ENCODE measurements around the gene APLP2. TPM values are rescaled to one million over a fixed set of nuclear protein-coding genes. Genes with fewer than 3 reads are reported as not detected.

The APLP2 gene
- total and polyA plus RNA-seq, 2 of the 13 experiments (the other 11 are each of a cell fraction or from before 2014, with no cell fraction given): 315 to 594 TPM

DNA sequence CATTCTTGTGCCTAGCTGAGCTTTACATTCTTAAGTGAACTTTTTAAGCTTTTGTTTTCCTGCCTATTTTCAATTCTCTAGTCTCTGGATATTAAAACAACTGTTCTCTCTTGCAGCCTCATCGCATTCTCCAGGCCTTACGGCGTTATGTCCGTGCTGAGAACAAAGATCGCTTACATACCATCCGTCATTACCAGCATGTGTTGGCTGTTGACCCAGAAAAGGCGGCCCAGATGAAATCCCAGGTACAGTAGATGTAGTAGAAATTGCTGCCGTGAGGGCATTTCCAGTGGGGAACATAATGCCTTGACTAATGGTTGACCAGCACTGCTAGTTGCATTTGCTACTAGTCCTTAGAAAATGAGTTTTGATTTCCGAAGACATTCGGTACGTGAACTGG, 60.2 kb downstream of the APLP2 start (continued):
- no peak for TF ChIP-seq ZNF512B (CRISPR knock-in tag; IDR thresholded peaks at IDR 0.05; ENCODE audit: borderline replicate concordance)
- no peak for TF ChIP-seq KIAA2018 (CRISPR knock-in tag; IDR thresholded peaks at IDR 0.05; ENCODE audit: borderline replicate concordance)
- no peak for TF ChIP-seq AHR (CRISPR knock-in tag; IDR thresholded peaks at IDR 0.05)
- TF ChIP-seq TEAD2 (CRISPR knock-in tag; IDR thresholded peaks at IDR 0.05): no peak
- no peak for TF ChIP-seq CHCHD3 (CRISPR knock-in tag; IDR thresholded peaks at IDR 0.05)
- TF ChIP-seq POLR2AphosphoS2 (IDR thresholded peaks at IDR 0.05; ENCODE audit: low read depth, low read length): no peak
- no peak for TF ChIP-seq YEATS2 (CRISPR knock-in tag; IDR thresholded peaks at IDR 0.05; ENCODE audit: borderline replicate concordance)
- no peak for TF ChIP-seq ZNF792 (CRISPR knock-in tag; IDR thresholded peaks at IDR 0.05)
- TF ChIP-seq, protein P1, sequence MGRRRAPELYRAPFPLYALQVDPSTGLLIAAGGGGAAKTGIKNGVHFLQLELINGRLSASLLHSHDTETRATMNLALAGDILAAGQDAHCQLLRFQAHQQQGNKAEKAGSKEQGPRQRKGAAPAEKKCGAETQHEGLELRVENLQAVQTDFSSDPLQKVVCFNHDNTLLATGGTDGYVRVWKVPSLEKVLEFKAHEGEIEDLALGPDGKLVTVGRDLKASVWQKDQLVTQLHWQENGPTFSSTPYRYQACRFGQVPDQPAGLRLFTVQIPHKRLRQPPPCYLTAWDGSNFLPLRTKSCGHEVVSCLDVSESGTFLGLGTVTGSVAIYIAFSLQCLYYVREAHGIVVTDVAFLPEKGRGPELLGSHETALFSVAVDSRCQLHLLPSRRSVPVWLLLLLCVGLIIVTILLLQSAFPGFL (CRISPR knock-in tag; IDR thresholded peaks at IDR 0.05): no peak
- no peak for TF ChIP-seq ZNF768 (CRISPR knock-in tag; IDR thresholded peaks at IDR 0.05)
- TF ChIP-seq CREB3 (CRISPR knock-in tag; IDR thresholded peaks at IDR 0.05): no peak
- TF ChIP-seq, protein P2, sequence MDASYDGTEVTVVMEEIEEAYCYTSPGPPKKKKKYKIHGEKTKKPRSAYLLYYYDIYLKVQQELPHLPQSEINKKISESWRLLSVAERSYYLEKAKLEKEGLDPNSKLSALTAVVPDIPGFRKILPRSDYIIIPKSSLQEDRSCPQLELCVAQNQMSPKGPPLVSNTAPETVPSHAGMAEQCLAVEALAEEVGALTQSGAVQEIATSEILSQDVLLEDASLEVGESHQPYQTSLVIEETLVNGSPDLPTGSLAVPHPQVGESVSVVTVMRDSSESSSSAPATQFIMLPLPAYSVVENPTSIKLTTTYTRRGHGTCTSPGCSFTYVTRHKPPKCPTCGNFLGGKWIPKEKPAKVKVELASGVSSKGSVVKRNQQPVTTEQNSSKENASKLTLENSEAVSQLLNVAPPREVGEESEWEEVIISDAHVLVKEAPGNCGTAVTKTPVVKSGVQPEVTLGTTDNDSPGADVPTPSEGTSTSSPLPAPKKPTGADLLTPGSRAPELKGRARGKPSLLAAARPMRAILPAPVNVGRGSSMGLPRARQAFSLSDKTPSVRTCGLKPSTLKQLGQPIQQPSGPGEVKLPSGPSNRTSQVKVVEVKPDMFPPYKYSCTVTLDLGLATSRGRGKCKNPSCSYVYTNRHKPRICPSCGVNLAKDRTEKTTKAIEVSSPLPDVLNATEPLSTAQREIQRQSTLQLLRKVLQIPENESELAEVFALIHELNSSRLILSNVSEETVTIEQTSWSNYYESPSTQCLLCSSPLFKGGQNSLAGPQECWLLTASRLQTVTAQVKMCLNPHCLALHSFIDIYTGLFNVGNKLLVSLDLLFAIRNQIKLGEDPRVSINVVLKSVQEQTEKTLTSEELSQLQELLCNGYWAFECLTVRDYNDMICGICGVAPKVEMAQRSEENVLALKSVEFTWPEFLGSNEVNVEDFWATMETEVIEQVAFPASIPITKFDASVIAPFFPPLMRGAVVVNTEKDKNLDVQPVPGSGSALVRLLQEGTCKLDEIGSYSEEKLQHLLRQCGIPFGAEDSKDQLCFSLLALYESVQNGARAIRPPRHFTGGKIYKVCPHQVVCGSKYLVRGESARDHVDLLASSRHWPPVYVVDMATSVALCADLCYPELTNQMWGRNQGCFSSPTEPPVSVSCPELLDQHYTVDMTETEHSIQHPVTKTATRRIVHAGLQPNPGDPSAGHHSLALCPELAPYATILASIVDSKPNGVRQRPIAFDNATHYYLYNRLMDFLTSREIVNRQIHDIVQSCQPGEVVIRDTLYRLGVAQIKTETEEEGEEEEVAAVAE (CRISPR knock-in tag; IDR thresholded peaks at IDR 0.05; ENCODE audit: borderline replicate concordance): no peak
- no peak for TF ChIP-seq ZNF3 (CRISPR knock-in tag; IDR thresholded peaks at IDR 0.05)

Measured in HepG2 (cell line).